Stimulated activated naive CD8-positive, alpha-beta T cell treated with anti-CD3 and anti-CD28 coated beads, Interleukin-15, amount 100 ng/mL, for 72 hours (primary cell): ENCODE measurements around the gene FANCL.
A peak's percentile ranks its signal among the peaks of the same experiment; 100 is the strongest.
"Not testable (repeated sequence)": the region's sequence is repeated elsewhere in the genome, so short reads cannot be mapped to it uniquely, and the experiment has no call there.

Source experiments
- ATAC-seq: fragments of 150-1000 bp; cut with Tn5 transposase; 2 replicates; pipeline ENCODE4 v1.10.0; 2021; ENCODE audit warnings: mild to moderate bottlenecking, moderate library complexity
- DNase-seq, 2 donors: peaks; one replicate each; pipeline ENCODE4 v3.0.0; 2021 to 2022
- H3K27ac Mint-ChIP-seq, 2 donors: one replicate each; pipeline ENCODE4 v1.8.0; 2022; ENCODE audit warnings: mild to moderate bottlenecking in 2 of 2, mixed read lengths in 2 of 2, moderate library complexity in 2 of 2
- H3K27me3 Mint-ChIP-seq: one replicate; pipeline ENCODE4 v1.8.0; 2022; ENCODE audit warnings: mixed read lengths
- H3K4me1 Mint-ChIP-seq: one replicate; pipeline ENCODE4 v1.8.0; 2022; ENCODE audit warnings: mild to moderate bottlenecking, mixed read lengths
- H3K4me3 Mint-ChIP-seq, 2 donors: one replicate each; pipeline ENCODE4 v1.8.0; 2022; ENCODE audit warnings: mild to moderate bottlenecking in 2 of 2, mixed read lengths in 2 of 2, moderate library complexity in 1 of 2
- H3K9me3 Mint-ChIP-seq, 2 donors: one replicate each; pipeline ENCODE4 v1.8.0; 2022; ENCODE audit warnings: mixed read lengths in 2 of 2

Gene FANCL

GRCh38 chr2:58240670-58241545 lies at the start of gene FANCL:
FANCL (minus strand) TSS chr2:58241325; CDS start chr2:58241313, 12 bp downstream.
- Mint-ChIP-seq H3K9me3 (no peaks in the 10 kb centered on the region), H3K4me1 (peaks cover 23% of the 10 kb centered on the region), H3K27me3 (peaks cover 20% of the 10 kb centered on the region), H3K4me3 (peak within 1 kb of the TSS; percentile 89 to 94), H3K27ac (peak within 1 kb of the TSS; percentile 89 to 92)
- ATAC-seq: peak; percentile 89
- peak; percentile 71 to 80 for DNase-seq

GRCh38 chr2:58289029-58289428 lies 47.9 kb upstream of the FANCL start:
- no peak overlapping the region for H3K27ac Mint-ChIP-seq
- H3K9me3 Mint-ChIP-seq: no peaks in the 10 kb centered on the region
- no peak for ATAC-seq
- H3K4me1 Mint-ChIP-seq: no peaks in the 10 kb centered on the region
- peaks cover 15% of the 10 kb centered on the region for H3K27me3 Mint-ChIP-seq
- no peak overlapping the region for H3K4me3 Mint-ChIP-seq
- no peak for DNase-seq

GRCh38 chr2:58283931-58284330 lies 42.8 kb upstream of the FANCL start:
- ATAC-seq (no peak), DNase-seq (no peak)
- Mint-ChIP-seq H3K27me3 (peaks cover 7% of the 10 kb centered on the region), H3K4me3 (no peak overlapping the region), H3K4me1 (no peaks in the 10 kb centered on the region), H3K27ac (no peak overlapping the region), H3K9me3 (no peaks in the 10 kb centered on the region)

- not testable (repeated sequence) for DNase-seq, H3K4me1 Mint-ChIP-seq, H3K4me3 Mint-ChIP-seq, H3K27ac Mint-ChIP-seq, ATAC-seq, H3K27me3 Mint-ChIP-seq
- peaks cover 8 to 11% of the 10 kb centered on the region in 2 donors for H3K9me3 Mint-ChIP-seq
Observed at GRCh38 chr2:58275144-58275543, 34.0 kb upstream of the FANCL start.

- peaks cover 8 to 11% of the 10 kb centered on the region in 2 donors for H3K9me3 Mint-ChIP-seq
- DNase-seq (no peak), ATAC-seq (no peak)
- H3K27ac Mint-ChIP-seq: no peak overlapping the region
- H3K4me1 Mint-ChIP-seq: no peaks in the 10 kb centered on the region
- no peak overlapping the region for H3K4me3 Mint-ChIP-seq
- no peaks in the 10 kb centered on the region for H3K27me3 Mint-ChIP-seq
Observed at GRCh38 chr2:58271826-58272225, 30.7 kb upstream of the FANCL start.

- Mint-ChIP-seq H3K9me3 (peaks cover under 1 to 3% of the 10 kb centered on the region in 2 donors), H3K4me1 (no peaks in the 10 kb centered on the region), H3K4me3 (no peak overlapping the region), H3K27ac (peak overlapping the region in 1 of 2 donors; percentile 51), H3K27me3 (no peaks in the 10 kb centered on the region)
- DNase-seq: no peak
- ATAC-seq: no peak
Observed at GRCh38 chr2:58268685-58269084, 27.6 kb upstream of the FANCL start.

GRCh38 chr2:58266211-58266610 lies 25.1 kb upstream of the FANCL start:
- H3K9me3 Mint-ChIP-seq: no peaks in the 10 kb centered on the region
- H3K27me3 Mint-ChIP-seq: no peaks in the 10 kb centered on the region
- no peak for ATAC-seq
- no peak overlapping the region for H3K27ac Mint-ChIP-seq
- no peaks in the 10 kb centered on the region for H3K4me1 Mint-ChIP-seq
- DNase-seq: no peak
- no peak overlapping the region for H3K4me3 Mint-ChIP-seq

GRCh38 chr2:58261209-58261608 lies 20.1 kb upstream of the FANCL start:
- peaks cover 10 to 12% of the 10 kb centered on the region in 2 donors for H3K9me3 Mint-ChIP-seq
- DNase-seq (no peak), ATAC-seq (no peak)
- H3K4me3 Mint-ChIP-seq: no peak overlapping the region
- H3K27me3 Mint-ChIP-seq: peaks cover 9% of the 10 kb centered on the region
- peaks cover 7% of the 10 kb centered on the region for H3K4me1 Mint-ChIP-seq
- H3K27ac Mint-ChIP-seq: no peak overlapping the region

GRCh38 chr2:58258456-58258855 lies 17.3 kb upstream of the FANCL start:
- H3K27ac Mint-ChIP-seq, H3K4me3 Mint-ChIP-seq, H3K4me1 Mint-ChIP-seq: not testable (repeated sequence)
- H3K27me3 Mint-ChIP-seq: peaks cover 25% of the 10 kb centered on the region
- peak in 1 of 2 donors; percentile 59 for DNase-seq
- ATAC-seq: peak; percentile 99
- peaks cover 10 to 12% of the 10 kb centered on the region in 2 donors for H3K9me3 Mint-ChIP-seq

- ATAC-seq, H3K4me1 Mint-ChIP-seq, DNase-seq, H3K27ac Mint-ChIP-seq, H3K4me3 Mint-ChIP-seq, H3K9me3 Mint-ChIP-seq: not testable (repeated sequence)
- H3K27me3 Mint-ChIP-seq: peaks cover 19% of the 10 kb centered on the region
Observed at GRCh38 chr2:58251331-58252201, 10.4 kb upstream of the FANCL start.

- peak overlapping the region; percentile 89 to 94 for H3K4me3 Mint-ChIP-seq
- ATAC-seq (no peak), DNase-seq (no peak)
- no peaks in the 10 kb centered on the region for H3K9me3 Mint-ChIP-seq
- peaks cover 19% of the 10 kb centered on the region for H3K4me1 Mint-ChIP-seq
- peak overlapping the region; percentile 89 to 92 for H3K27ac Mint-ChIP-seq
- peaks cover 20% of the 10 kb centered on the region for H3K27me3 Mint-ChIP-seq
Observed at GRCh38 chr2:58241546-58241864, 380 bp upstream of the FANCL start.

GRCh38 chr2:58239243-58239925 lies 1.7 kb downstream of the FANCL start:
- H3K27me3 Mint-ChIP-seq: peaks cover 19% of the 10 kb centered on the region
- peaks cover 35% of the 10 kb centered on the region for H3K4me1 Mint-ChIP-seq
- no peak overlapping the region for H3K27ac Mint-ChIP-seq
- DNase-seq (no peak), ATAC-seq (no peak)
- no peaks in the 10 kb centered on the region for H3K9me3 Mint-ChIP-seq
- no peak overlapping the region for H3K4me3 Mint-ChIP-seq

GRCh38 chr2:58237741-58238140 lies 3.4 kb downstream of the FANCL start:
- Mint-ChIP-seq H3K27me3 (peaks cover 7% of the 10 kb centered on the region), H3K4me3 (no peak overlapping the region), H3K4me1 (peaks cover 42% of the 10 kb centered on the region), H3K27ac (no peak overlapping the region), H3K9me3 (no peaks in the 10 kb centered on the region)
- ATAC-seq (no peak), DNase-seq (no peak)

- no peak overlapping the region for H3K4me3 Mint-ChIP-seq
- ATAC-seq: no peak
- H3K9me3 Mint-ChIP-seq: no peaks in the 10 kb centered on the region
- no peaks in the 10 kb centered on the region for H3K27me3 Mint-ChIP-seq
- H3K27ac Mint-ChIP-seq: no peak overlapping the region
- H3K4me1 Mint-ChIP-seq: peaks cover 42% of the 10 kb centered on the region
- DNase-seq: no peak
Observed at GRCh38 chr2:58235984-58236383, 5.1 kb downstream of the FANCL start.

- peaks cover 42% of the 10 kb centered on the region for H3K4me1 Mint-ChIP-seq
- H3K4me3 Mint-ChIP-seq: no peak overlapping the region
- H3K27me3 Mint-ChIP-seq: no peaks in the 10 kb centered on the region
- ATAC-seq (no peak), DNase-seq (no peak)
- H3K27ac Mint-ChIP-seq: no peak overlapping the region
- no peaks in the 10 kb centered on the region for H3K9me3 Mint-ChIP-seq
Observed at GRCh38 chr2:58235170-58235569, 6.0 kb downstream of the FANCL start.
